ENCODE data around the gene PIEZO1. TPM values are rescaled to one million over a fixed set of nuclear protein-coding genes. Genes with fewer than 3 reads are reported as not detected.

Gene PIEZO1
- total RNA-seq, 1 experiment from 2014 or later, result 391 TPM

- H3F3A ChIP-seq (ENCODE audit: insufficient read depth, low read depth), result peaks cover 7% of the 10 kb centered on the region; the same call in 1 of the 2 replicates
- no peak for DNase-seq
- peaks cover 2% of the 10 kb centered on the region; the same call in 1 of the 2 replicates for H3K4me1 ChIP-seq (replicated peaks; ENCODE audit: insufficient read depth)
- H3K4me3 ChIP-seq, result no peak overlapping the region
- intact Hi-C loops (cut with micrococcal nuclease; ENCODE audit: unreplicated experiment), result no loop called here
- no peaks in the 10 kb centered on the region for H3K9me2 ChIP-seq (ENCODE audit: insufficient read depth)
- H4K20me1 ChIP-seq (ENCODE audit: insufficient read depth), result peaks cover 24% of the 10 kb centered on the region
- ChIA-PET CTCF (no interaction called here), POLR2A (ENCODE audit: unreplicated experiment) (no interaction called here)
- H3K27me3 ChIP-seq (ENCODE audit: insufficient read depth, low read depth), result no peaks in the 10 kb centered on the region
- H3K79me2 ChIP-seq (ENCODE audit: low read depth), result peaks cover 30% of the 10 kb centered on the region
- no peak overlapping the region for H3K4me2 ChIP-seq
- no peak overlapping the region for H2AFZ ChIP-seq
- TF ChIP-seq EZH2 (IDR thresholded peaks at IDR 0.05; ENCODE audit: low read depth) (no peak), CTCF (conservative IDR thresholded peaks at IDR 0.05) (no peak)
- peaks cover 8% of the 10 kb centered on the region; the same call in 1 of the 2 replicates for H3K36me3 ChIP-seq (ENCODE audit: low read depth)
- H3K9me3 ChIP-seq (ENCODE audit: insufficient read depth, low read depth), result no peaks in the 10 kb centered on the region
- H3K27ac ChIP-seq, result no peak overlapping the region
- BruUV-seq (replicated peaks), result no TSS peak
Observed at GRCh38 chr16:88748364-88748763, 36.7 kb downstream of the PIEZO1 start.

DNA sequence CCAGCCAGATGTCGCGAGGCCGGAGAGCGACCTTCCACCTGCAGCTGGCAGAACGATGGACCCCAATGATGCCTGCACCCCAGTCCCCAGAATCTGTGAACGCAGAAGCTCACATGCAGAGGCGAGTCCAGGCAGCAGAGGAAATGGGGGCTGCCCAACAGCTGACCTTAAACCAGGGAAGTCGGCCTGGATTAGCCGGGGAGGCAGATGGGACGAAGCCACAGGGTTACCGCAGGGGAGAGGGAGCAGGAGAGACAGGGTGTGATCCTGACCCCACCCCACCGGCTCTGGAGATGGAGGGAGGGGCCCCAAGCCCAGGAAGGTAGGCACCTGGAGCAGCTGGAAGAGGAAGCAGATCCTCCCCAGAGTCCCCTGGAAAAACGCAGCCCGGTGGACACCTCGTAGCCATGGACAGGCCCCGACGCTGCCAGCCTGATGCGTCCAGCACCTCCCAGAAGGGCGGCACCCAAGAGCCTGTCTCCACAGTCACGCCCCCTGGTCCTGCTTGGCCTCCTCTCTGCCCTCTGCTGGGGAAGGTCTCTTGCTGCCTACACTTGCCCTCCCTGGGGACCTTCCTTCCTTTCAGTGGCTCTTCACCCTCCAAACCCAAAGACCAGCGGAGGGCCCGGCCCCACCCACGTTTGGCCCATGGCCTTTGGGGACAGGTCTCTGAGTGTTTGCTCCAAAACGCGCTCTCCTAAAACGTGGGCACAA is 37.3 kb downstream of the PIEZO1 start:
- H3K27ac ChIP-seq, result no peak overlapping the region
- H3K9me2 ChIP-seq (ENCODE audit: insufficient read depth), result no peaks in the 10 kb centered on the region
- H2AFZ ChIP-seq, result no peak overlapping the region
- H3K36me3 ChIP-seq (ENCODE audit: low read depth), result peaks cover 8% of the 10 kb centered on the region; the same call in 1 of the 2 replicates
- no peak overlapping the region for H3K4me2 ChIP-seq
- DNase-seq, result peak; percentile 53 to 74
- H3F3A ChIP-seq (ENCODE audit: insufficient read depth, low read depth), result peaks cover 8% of the 10 kb centered on the region; the same call in 1 of the 2 replicates
- peaks cover 30% of the 10 kb centered on the region for H4K20me1 ChIP-seq (ENCODE audit: insufficient read depth)
- intact Hi-C loops (cut with micrococcal nuclease; ENCODE audit: unreplicated experiment), result no loop called here
- peaks cover 5% of the 10 kb centered on the region; the same call in 1 of the 2 replicates for H3K4me1 ChIP-seq (replicated peaks; ENCODE audit: insufficient read depth)
- H3K27me3 ChIP-seq (ENCODE audit: insufficient read depth, low read depth), result no peaks in the 10 kb centered on the region
- BruUV-seq (replicated peaks), result no TSS peak
- H3K9me3 ChIP-seq (ENCODE audit: insufficient read depth, low read depth), result no peaks in the 10 kb centered on the region
- POLR2A ChIA-PET (ENCODE audit: unreplicated experiment), result no interaction called here
- TF ChIP-seq EZH2 (IDR thresholded peaks at IDR 0.05; ENCODE audit: low read depth) (no peak), CTCF (conservative IDR thresholded peaks at IDR 0.05) (peak; percentile 58; the same call in 1 of the 2 replicates)
- peaks cover 32% of the 10 kb centered on the region for H3K79me2 ChIP-seq (ENCODE audit: low read depth)
- CTCF ChIA-PET, result interaction anchor here (0.6 kb wide), 2 partner anchors 8 to 34 kb away, joined by 3 to 4 read pairs; no protein-coding TSS in a partner anchor
- no peak overlapping the region for H3K4me3 ChIP-seq

DNA sequence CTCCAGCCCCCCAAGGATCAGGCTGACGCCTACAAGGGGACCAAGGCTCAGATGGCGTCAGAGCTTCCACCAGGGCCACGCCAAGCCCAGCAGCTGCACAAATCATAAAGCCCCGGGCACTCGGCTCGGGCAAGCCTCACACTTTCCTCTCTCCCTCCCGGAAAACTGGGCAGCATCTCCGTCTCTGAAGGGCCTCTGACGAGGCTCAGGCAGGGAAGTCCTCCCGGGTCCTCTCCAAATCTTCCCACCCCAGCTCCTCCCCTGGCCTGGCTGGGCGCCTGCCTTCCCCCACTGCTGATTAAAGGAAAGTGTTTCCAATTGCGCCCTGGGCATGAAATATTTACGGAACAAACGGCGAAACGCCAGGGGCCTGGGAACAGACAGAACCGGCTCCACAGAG is 38.5 kb downstream of the PIEZO1 start:
- Histone ChIP-seq H4K20me1 (ENCODE audit: insufficient read depth) (peaks cover 29% of the 10 kb centered on the region), H3K79me2 (ENCODE audit: low read depth) (peaks cover 20% of the 10 kb centered on the region), H3K36me3 (ENCODE audit: low read depth) (peaks cover 3% of the 10 kb centered on the region; the same call in 1 of the 2 replicates), H2AFZ (no peak overlapping the region), H3K9me2 (ENCODE audit: insufficient read depth) (no peaks in the 10 kb centered on the region), H3K9me3 (ENCODE audit: insufficient read depth, low read depth) (no peaks in the 10 kb centered on the region), H3K4me2 (no peak overlapping the region), H3K27ac (no peak overlapping the region), H3K4me3 (no peak overlapping the region), H3K27me3 (ENCODE audit: insufficient read depth, low read depth) (no peaks in the 10 kb centered on the region), H3F3A (ENCODE audit: insufficient read depth, low read depth) (peaks cover 8% of the 10 kb centered on the region; the same call in 1 of the 2 replicates), H3K4me1 (replicated peaks; ENCODE audit: insufficient read depth) (peaks cover 5% of the 10 kb centered on the region; the same call in 1 of the 2 replicates)
- TF ChIP-seq EZH2 (IDR thresholded peaks at IDR 0.05; ENCODE audit: low read depth), result no peak
- TF ChIP-seq CTCF (conservative IDR thresholded peaks at IDR 0.05), result no peak
- CTCF ChIA-PET, result interaction anchor here (0.6 to 1.1 kb wide), 2 partner anchors 9 to 16 kb away, joined by 7 to 8 read pairs; no protein-coding TSS in a partner anchor
- no TSS peak for BruUV-seq (replicated peaks)
- DNase-seq, result no peak
- POLR2A ChIA-PET (ENCODE audit: unreplicated experiment), result no interaction called here
- intact Hi-C loops (cut with micrococcal nuclease; ENCODE audit: unreplicated experiment), result no loop called here

Measured in PC-9 (cell line).